ENCODE measurements around the gene TNMD. TPM values are rescaled to one million over a fixed set of nuclear protein-coding genes. Genes with fewer than 3 reads are reported as not detected.

Gene TNMD
- total and polyA plus RNA-seq, 2 donors (not counting 3 experiments of a cell fraction or from before 2014, with no cell fraction given): not detected

DNA sequence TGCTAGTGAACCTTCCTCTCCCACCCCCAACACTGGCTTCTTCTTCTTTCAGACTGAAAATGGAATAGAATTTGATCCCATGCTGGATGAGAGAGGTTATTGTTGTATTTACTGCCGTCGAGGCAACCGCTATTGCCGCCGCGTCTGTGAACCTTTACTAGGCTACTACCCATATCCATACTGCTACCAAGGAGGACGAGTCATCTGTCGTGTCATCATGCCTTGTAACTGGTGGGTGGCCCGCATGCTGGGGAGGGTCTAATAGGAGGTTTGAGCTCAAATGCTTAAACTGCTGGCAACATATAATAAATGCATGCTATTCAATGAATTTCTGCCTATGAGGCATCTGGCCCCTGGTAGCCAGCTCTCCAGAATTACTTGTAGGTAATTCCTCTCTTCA, 14.7 kb downstream of the TNMD start:
- H3K79me2 ChIP-seq (ENCODE audit: control insufficient read depth, insufficient read depth, low read length): no peaks in the 10 kb centered on the region
- CTCF ChIA-PET: no interaction called here
- dilution Hi-C loops (cut with MboI; ENCODE audit: extremely low pct_ligation_motif_present, low sequenced_read_pairs): no loop called here

More for the DNA sequence above, 14.7 kb downstream of the TNMD start:
- Histone ChIP-seq H3K9me3 (replicated peaks; ENCODE audit: control insufficient read depth, insufficient read depth, low read length) (no peaks in the 10 kb centered on the region), H3K9me1 (replicated peaks; ENCODE audit: control insufficient read depth, extremely low read depth, insufficient read depth, low read length) (no peaks in the 10 kb centered on the region), H4K20me1 (replicated peaks; ENCODE audit: control insufficient read depth, extremely low read depth, insufficient read depth, low read length) (no peaks in the 10 kb centered on the region), H3K9ac (replicated peaks; ENCODE audit: extremely low read depth, insufficient read depth, low read length) (no peak overlapping the region), H3K4me3 (replicated peaks in 1 of 3; ENCODE audit: insufficient read depth in 1 of 3, low read depth in 1 of 3, low read length in 3 of 3) (no peak overlapping the region), H3K4me1 (ENCODE audit: control insufficient read depth, extremely low read depth, insufficient read depth, low read length) (no peaks in the 10 kb centered on the region), H3K4me2 (ENCODE audit: insufficient read depth, low read length) (no peak overlapping the region), H3K36me3 (ENCODE audit: control insufficient read depth in 2 of 2, extremely low read depth in 1 of 2, insufficient read depth in 2 of 2, low read length in 2 of 2) (no peaks in the 10 kb centered on the region), H3K27ac (ENCODE audit: insufficient read depth, low read depth, low read length) (no peak overlapping the region), H2AFZ (ENCODE audit: low read depth, low read length) (no peak overlapping the region), H3K27me3 (ENCODE audit: control insufficient read depth in 2 of 2, insufficient read depth in 2 of 2, low read length in 2 of 2) (peaks cover 0 to 2% of the 10 kb centered on the region in 2 experiments)
- DNase-seq (ENCODE audit: low read depth, low spot score): no peak
- intact Hi-C loops (cut with micrococcal nuclease): no loop called here
- no TSS peak for BruUV-seq (replicated peaks)
- TF ChIP-seq, protein P1, sequence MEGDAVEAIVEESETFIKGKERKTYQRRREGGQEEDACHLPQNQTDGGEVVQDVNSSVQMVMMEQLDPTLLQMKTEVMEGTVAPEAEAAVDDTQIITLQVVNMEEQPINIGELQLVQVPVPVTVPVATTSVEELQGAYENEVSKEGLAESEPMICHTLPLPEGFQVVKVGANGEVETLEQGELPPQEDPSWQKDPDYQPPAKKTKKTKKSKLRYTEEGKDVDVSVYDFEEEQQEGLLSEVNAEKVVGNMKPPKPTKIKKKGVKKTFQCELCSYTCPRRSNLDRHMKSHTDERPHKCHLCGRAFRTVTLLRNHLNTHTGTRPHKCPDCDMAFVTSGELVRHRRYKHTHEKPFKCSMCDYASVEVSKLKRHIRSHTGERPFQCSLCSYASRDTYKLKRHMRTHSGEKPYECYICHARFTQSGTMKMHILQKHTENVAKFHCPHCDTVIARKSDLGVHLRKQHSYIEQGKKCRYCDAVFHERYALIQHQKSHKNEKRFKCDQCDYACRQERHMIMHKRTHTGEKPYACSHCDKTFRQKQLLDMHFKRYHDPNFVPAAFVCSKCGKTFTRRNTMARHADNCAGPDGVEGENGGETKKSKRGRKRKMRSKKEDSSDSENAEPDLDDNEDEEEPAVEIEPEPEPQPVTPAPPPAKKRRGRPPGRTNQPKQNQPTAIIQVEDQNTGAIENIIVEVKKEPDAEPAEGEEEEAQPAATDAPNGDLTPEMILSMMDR (IDR thresholded peaks at IDR 0.05; ENCODE audit: extremely low read depth in 1 of 2, insufficient read depth in 1 of 2, low read depth in 1 of 2, low read length in 2 of 2): no peak
- no peak for TF ChIP-seq GATA2 (IDR thresholded peaks at IDR 0.05; ENCODE audit: insufficient read depth, insufficient read length, low read depth, low read length)
- no peak for TF ChIP-seq POLR2AphosphoS5 (IDR thresholded peaks at IDR 0.05; ENCODE audit: insufficient read depth, low read depth, low read length)
- TF ChIP-seq, protein P2, sequence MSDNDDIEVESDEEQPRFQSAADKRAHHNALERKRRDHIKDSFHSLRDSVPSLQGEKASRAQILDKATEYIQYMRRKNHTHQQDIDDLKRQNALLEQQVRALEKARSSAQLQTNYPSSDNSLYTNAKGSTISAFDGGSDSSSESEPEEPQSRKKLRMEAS (IDR thresholded peaks at IDR 0.05; ENCODE audit: insufficient read depth, insufficient read length): no peak
- TF ChIP-seq FOS (IDR thresholded peaks at IDR 0.05; ENCODE audit: borderline replicate concordance, insufficient read depth, low read length): no peak
- TF ChIP-seq MYC (IDR thresholded peaks at IDR 0.05; ENCODE audit: low read depth, low read length): no peak
- no peak for TF ChIP-seq POLR2A (IDR thresholded peaks at IDR 0.05; ENCODE audit: low read depth, low read length)
- TF ChIP-seq JUN (IDR thresholded peaks at IDR 0.05; ENCODE audit: borderline replicate concordance, insufficient read depth, insufficient read length, low read depth): no peak
- no peak for TF ChIP-seq EZH2 (IDR thresholded peaks at IDR 0.05; ENCODE audit: borderline replicate concordance, low read depth, low read length, severe bottlenecking)
- FAIRE-seq: no peak
- POLR2A ChIA-PET: no interaction called here
